Measurements from ENCODE around the gene SRA1. TPM values are rescaled to one million over a fixed set of nuclear protein-coding genes. Genes with fewer than 3 reads are reported as not detected.

Gene SRA1
- total and polyA plus RNA-seq, 2 of the 8 experiments (the other 6 are each of a cell fraction or from before 2014, with no cell fraction given): 27.4 to 39.4 TPM

DNA sequence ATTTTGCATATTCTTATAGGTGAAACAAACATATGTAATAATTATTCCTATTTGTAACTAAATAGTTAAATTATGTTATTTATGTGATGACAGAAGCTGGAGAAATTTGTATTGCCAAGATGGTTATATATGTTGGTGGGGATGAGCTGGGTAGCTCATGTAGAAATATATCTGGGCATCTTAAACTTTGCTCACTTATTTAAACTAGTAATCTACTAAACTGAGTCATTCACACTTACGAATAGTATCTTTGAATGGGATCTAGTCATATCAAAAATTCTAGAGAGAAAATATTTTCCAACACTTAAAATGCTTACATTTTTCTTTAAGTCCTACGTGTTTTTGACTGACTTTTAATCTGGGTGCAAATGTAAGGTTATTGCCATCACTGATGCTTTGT, 54.4 kb downstream of the SRA1 start (continued):
- TF ChIP-seq, protein P1, sequence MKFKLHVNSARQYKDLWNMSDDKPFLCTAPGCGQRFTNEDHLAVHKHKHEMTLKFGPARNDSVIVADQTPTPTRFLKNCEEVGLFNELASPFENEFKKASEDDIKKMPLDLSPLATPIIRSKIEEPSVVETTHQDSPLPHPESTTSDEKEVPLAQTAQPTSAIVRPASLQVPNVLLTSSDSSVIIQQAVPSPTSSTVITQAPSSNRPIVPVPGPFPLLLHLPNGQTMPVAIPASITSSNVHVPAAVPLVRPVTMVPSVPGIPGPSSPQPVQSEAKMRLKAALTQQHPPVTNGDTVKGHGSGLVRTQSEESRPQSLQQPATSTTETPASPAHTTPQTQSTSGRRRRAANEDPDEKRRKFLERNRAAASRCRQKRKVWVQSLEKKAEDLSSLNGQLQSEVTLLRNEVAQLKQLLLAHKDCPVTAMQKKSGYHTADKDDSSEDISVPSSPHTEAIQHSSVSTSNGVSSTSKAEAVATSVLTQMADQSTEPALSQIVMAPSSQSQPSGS (IDR thresholded peaks at IDR 0.05; ENCODE audit: low read length): no peak
- TF ChIP-seq HDAC2 (IDR thresholded peaks at IDR 0.05; ENCODE audit: borderline replicate concordance in 1 of 2, low read depth in 2 of 2, low read length in 2 of 2) (no peak), EP300 (IDR thresholded peaks at IDR 0.05; ENCODE audit: borderline replicate concordance in 1 of 2, low read depth in 2 of 2, low read length in 2 of 2) (no peak), BRCA1 (IDR thresholded peaks at IDR 0.05; ENCODE audit: low read depth, low read length) (no peak)
- TF ChIP-seq, protein P2, sequence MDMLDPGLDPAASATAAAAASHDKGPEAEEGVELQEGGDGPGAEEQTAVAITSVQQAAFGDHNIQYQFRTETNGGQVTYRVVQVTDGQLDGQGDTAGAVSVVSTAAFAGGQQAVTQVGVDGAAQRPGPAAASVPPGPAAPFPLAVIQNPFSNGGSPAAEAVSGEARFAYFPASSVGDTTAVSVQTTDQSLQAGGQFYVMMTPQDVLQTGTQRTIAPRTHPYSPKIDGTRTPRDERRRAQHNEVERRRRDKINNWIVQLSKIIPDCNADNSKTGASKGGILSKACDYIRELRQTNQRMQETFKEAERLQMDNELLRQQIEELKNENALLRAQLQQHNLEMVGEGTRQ (IDR thresholded peaks at IDR 0.05; ENCODE audit: low read length): no peak

Small RNA genes within 50 kb of the gene (microRNA-seq; reads per million reads assigned to microRNA genes)
- 0 reads per million in 2 experiments for gene MIR6831 (ENCODE audit: borderline microRNAs expressed in 2 of 2, borderline number of aligned reads in 2 of 2, borderline replicate concordance in 1 of 2)

Small RNA genes within 50 kb of the gene (small RNA-seq; reads per million reads assigned to genes)
- gene RF00279 (ENCODE audit: insufficient read depth) (not detected), gene RF00443 (ENCODE audit: insufficient read depth) (not detected)

Other genes starting within 250 kb of the SRA1 start
- 2.5 and 2.8 TPM in 2 replicates for gene HBEGF, start 210.9 kb downstream of the SRA1 start, total RNA-seq (2021; fragmentation: NEBNext Ultra II Directional; extraction: Animal tissue kit (Norgen Biotek cat#: 25700))
- 2.1 and 2.4 TPM in 2 replicates for gene HBEGF, start 210.9 kb downstream of the SRA1 start, polyA plus RNA-seq (2011; rRNA removed)
- 0.15 and 0.28 TPM in 2 replicates for gene SLC4A9, start 197.3 kb downstream of the SRA1 start, total RNA-seq (2021; fragmentation: NEBNext Ultra II Directional; extraction: Animal tissue kit (Norgen Biotek cat#: 25700))
- 0.15 and 0.24 TPM in 2 replicates for gene SLC4A9, start 197.3 kb downstream of the SRA1 start, polyA plus RNA-seq (2011; rRNA removed)
- 101 and 108 TPM in 2 replicates for gene ANKHD1, start 155.6 kb downstream of the SRA1 start, total RNA-seq (2021; fragmentation: NEBNext Ultra II Directional; extraction: Animal tissue kit (Norgen Biotek cat#: 25700))
- 52.0 and 69.9 TPM in 2 replicates for gene ANKHD1, start 155.6 kb downstream of the SRA1 start, polyA plus RNA-seq (2011; rRNA removed)
- 8.9 and 11.7 TPM in 2 replicates for gene EIF4EBP3, start 9.8 kb downstream of the SRA1 start, total RNA-seq (2021; fragmentation: NEBNext Ultra II Directional; extraction: Animal tissue kit (Norgen Biotek cat#: 25700))
- 11.0 and 11.1 TPM in 2 replicates for gene EIF4EBP3, start 9.8 kb downstream of the SRA1 start, polyA plus RNA-seq (2011; rRNA removed)
- 12.0 and 16.0 TPM in 2 replicates for gene APBB3, start 7.1 kb upstream of the SRA1 start, total RNA-seq (2021; fragmentation: NEBNext Ultra II Directional; extraction: Animal tissue kit (Norgen Biotek cat#: 25700))
- gene APBB3, start 7.1 kb upstream of the SRA1 start, polyA plus RNA-seq (2011; rRNA removed): 21.9 and 30.0 TPM in 2 replicates
- gene SLC35A4, start 7.4 kb upstream of the SRA1 start, total RNA-seq (2021; fragmentation: NEBNext Ultra II Directional; extraction: Animal tissue kit (Norgen Biotek cat#: 25700)): 78.6 and 81.9 TPM in 2 replicates
- gene SLC35A4, start 7.4 kb upstream of the SRA1 start, polyA plus RNA-seq (2011; rRNA removed): 131 and 133 TPM in 2 replicates
- 0.48 TPM in 1 of 2 replicates, not detected in the other for gene CD14, start 75.7 kb upstream of the SRA1 start, total RNA-seq (2021; fragmentation: NEBNext Ultra II Directional; extraction: Animal tissue kit (Norgen Biotek cat#: 25700))
- gene CD14, start 75.7 kb upstream of the SRA1 start, polyA plus RNA-seq (2011; rRNA removed): 0.15 and 0.24 TPM in 2 replicates
- gene TMCO6, start 82.0 kb upstream of the SRA1 start, total RNA-seq (2021; fragmentation: NEBNext Ultra II Directional; extraction: Animal tissue kit (Norgen Biotek cat#: 25700)): 21.9 and 29.0 TPM in 2 replicates
- gene TMCO6, start 82.0 kb upstream of the SRA1 start, polyA plus RNA-seq (2011; rRNA removed): 40.9 and 53.6 TPM in 2 replicates
- 75.2 and 77.1 TPM in 2 replicates for gene NDUFA2, start 90.2 kb upstream of the SRA1 start, total RNA-seq (2021; fragmentation: NEBNext Ultra II Directional; extraction: Animal tissue kit (Norgen Biotek cat#: 25700))
- gene NDUFA2, start 90.2 kb upstream of the SRA1 start, polyA plus RNA-seq (2011; rRNA removed): 146 and 154 TPM in 2 replicates
- 57.4 and 63.4 TPM in 2 replicates for gene IK, start 90.4 kb upstream of the SRA1 start, total RNA-seq (2021; fragmentation: NEBNext Ultra II Directional; extraction: Animal tissue kit (Norgen Biotek cat#: 25700))
- 25.3 and 41.7 TPM in 2 replicates for gene IK, start 90.4 kb upstream of the SRA1 start, polyA plus RNA-seq (2011; rRNA removed)
- 22.7 and 22.8 TPM in 2 replicates for gene WDR55, start 107.4 kb upstream of the SRA1 start, total RNA-seq (2021; fragmentation: NEBNext Ultra II Directional; extraction: Animal tissue kit (Norgen Biotek cat#: 25700))
- gene WDR55, start 107.4 kb upstream of the SRA1 start, polyA plus RNA-seq (2011; rRNA removed): 15.3 and 19.5 TPM in 2 replicates
- gene DND1, start 116.1 kb upstream of the SRA1 start, total RNA-seq (2021; fragmentation: NEBNext Ultra II Directional; extraction: Animal tissue kit (Norgen Biotek cat#: 25700)): 0.41 and 0.84 TPM in 2 replicates
- gene DND1, start 116.1 kb upstream of the SRA1 start, polyA plus RNA-seq (2011; rRNA removed): 2.1 and 3.5 TPM in 2 replicates
- 55.6 and 56.8 TPM in 2 replicates for gene HARS1, start 133.9 kb upstream of the SRA1 start, total RNA-seq (2021; fragmentation: NEBNext Ultra II Directional; extraction: Animal tissue kit (Norgen Biotek cat#: 25700))
- 26.1 and 27.8 TPM in 2 replicates for gene HARS1, start 133.9 kb upstream of the SRA1 start, polyA plus RNA-seq (2011; rRNA removed)
- gene HARS2, start 134.0 kb upstream of the SRA1 start, total RNA-seq (2021; fragmentation: NEBNext Ultra II Directional; extraction: Animal tissue kit (Norgen Biotek cat#: 25700)): 21.4 and 23.1 TPM in 2 replicates
- 12.9 and 16.1 TPM in 2 replicates for gene HARS2, start 134.0 kb upstream of the SRA1 start, polyA plus RNA-seq (2011; rRNA removed)
- 56.8 and 58.8 TPM in 2 replicates for gene ZMAT2, start 143.0 kb upstream of the SRA1 start, total RNA-seq (2021; fragmentation: NEBNext Ultra II Directional; extraction: Animal tissue kit (Norgen Biotek cat#: 25700))
- gene ZMAT2, start 143.0 kb upstream of the SRA1 start, polyA plus RNA-seq (2011; rRNA removed): 38.9 and 65.9 TPM in 2 replicates
- gene PCDHA1, start 228.7 kb upstream of the SRA1 start, total RNA-seq (2021; fragmentation: NEBNext Ultra II Directional; extraction: Animal tissue kit (Norgen Biotek cat#: 25700)): 0.50 and 0.52 TPM in 2 replicates
- 0.23 and 0.52 TPM in 2 replicates for gene PCDHA1, start 228.7 kb upstream of the SRA1 start, polyA plus RNA-seq (2011; rRNA removed)
- gene PCDHA2, start 237.4 kb upstream of the SRA1 start, total RNA-seq (2021; fragmentation: NEBNext Ultra II Directional; extraction: Animal tissue kit (Norgen Biotek cat#: 25700)): 1.9 TPM in 2 replicates
- gene PCDHA2, start 237.4 kb upstream of the SRA1 start, polyA plus RNA-seq (2011; rRNA removed): 0.86 and 1.2 TPM in 2 replicates
- gene PCDHA3, start 243.6 kb upstream of the SRA1 start, total RNA-seq (2021; fragmentation: NEBNext Ultra II Directional; extraction: Animal tissue kit (Norgen Biotek cat#: 25700)): 0.67 and 0.80 TPM in 2 replicates
- 0.48 and 0.61 TPM in 2 replicates for gene PCDHA3, start 243.6 kb upstream of the SRA1 start, polyA plus RNA-seq (2011; rRNA removed)
- 5.3 and 5.7 TPM in 2 replicates for gene PCDHA4, start 249.6 kb upstream of the SRA1 start, total RNA-seq (2021; fragmentation: NEBNext Ultra II Directional; extraction: Animal tissue kit (Norgen Biotek cat#: 25700))
- 3.7 and 3.8 TPM in 2 replicates for gene PCDHA4, start 249.6 kb upstream of the SRA1 start, polyA plus RNA-seq (2011; rRNA removed)

Data from H1 (cell line).